SU-DHL-6 (cell line): ENCODE results near the gene SPEG.

Experiments used
- H2AFZ ChIP-seq: fragments of 200-600 bp; sonication (generic); 2 replicates; pipeline ENCODE4 v1.6.1; 2014; ENCODE audit warnings: low read depth, mild to moderate bottlenecking, moderate library complexity, mixed read lengths, antibody characterized with exemption, low read length; ENCODE audit not compliant: severe bottlenecking
- H3F3A ChIP-seq: fragments of 200-600 bp; shearing (Covaris generic); 2 replicates; pipeline ENCODE4 v1.6.0; 2016; ENCODE audit warnings: antibody characterized with exemption, mild to moderate bottlenecking; ENCODE audit not compliant: insufficient read depth
- H3K27ac ChIP-seq: fragments of 200-600 bp; sonication (generic); 2 replicates; pipeline ENCODE4 v1.5.1; 2016; ENCODE audit warnings: low read depth, mild to moderate bottlenecking, low read length, moderate library complexity, mixed read lengths
- H3K27me3 ChIP-seq: fragments of 200-600 bp; sonication (generic), shearing (Covaris generic); 2 replicates; pipeline ENCODE4 v1.6.0; 2014; ENCODE audit warnings: mild to moderate bottlenecking, low read length
- H3K36me3 ChIP-seq: fragments of 200-600 bp; sonication (generic); 2 replicates; pipeline ENCODE4 v1.6.1; 2014; ENCODE audit warnings: mild to moderate bottlenecking, low read length, mixed read lengths
- H3K4me2 ChIP-seq: fragments of 300-600, 200-600 bp; shearing (Covaris generic), sonication (generic); 2 replicates; pipeline ENCODE4 v1.6.0; 2014; ENCODE audit warnings: low read length, low read depth, mild to moderate bottlenecking; ENCODE audit not compliant: poor library complexity, severe bottlenecking
- H3K4me3 ChIP-seq: fragments of 200-600 bp; sonication (generic); 2 replicates; pipeline ENCODE4 v1.5.1; 2014; ENCODE audit warnings: antibody characterized with exemption, low read length, mild to moderate bottlenecking, mixed read lengths; ENCODE audit not compliant: insufficient read depth, poor library complexity, severe bottlenecking
- H3K79me2 ChIP-seq: fragments of 200-600 bp; sonication (generic); 2 replicates; pipeline ENCODE4 v1.6.1; 2014; ENCODE audit warnings: mild to moderate bottlenecking, low read length, moderate library complexity; ENCODE audit not compliant: insufficient read depth
- H3K9ac ChIP-seq: fragments of 200-600 bp; sonication (generic); 2 replicates; pipeline ENCODE4 v1.7.0; 2014; ENCODE audit warnings: mild to moderate bottlenecking, low read length
- H3K9me2 ChIP-seq: fragments of 200-600 bp; sonication (generic); replicated peaks from 2 replicates; pipeline ENCODE4 v1.6.1; 2014; ENCODE audit warnings: low read length; ENCODE audit not compliant: insufficient read depth
- H3K9me3 ChIP-seq: fragments of 200-600 bp; sonication (generic); 2 replicates; pipeline ENCODE4 v1.6.1; 2014; ENCODE audit warnings: low read length, mixed read lengths; ENCODE audit not compliant: insufficient read depth
- H4K20me1 ChIP-seq: fragments of 200-600 bp; sonication (generic); 2 replicates; pipeline ENCODE4 v1.6.1; 2014; ENCODE audit warnings: low read depth, mild to moderate bottlenecking, antibody characterized with exemption, low read length, moderate library complexity, mixed read lengths
- CTCF ChIP-seq: fragments of 200-600 bp; sonication (generic); IDR thresholded peaks from one replicate; pipeline ENCODE4 v1.5.1; 2017; ENCODE audit warnings: antibody characterized with exemption, mild to moderate bottlenecking, low read length, moderate library complexity; ENCODE audit not compliant: insufficient read depth, poor library complexity, severe bottlenecking
- EZH2phosphoT487 ChIP-seq: fragments of 200-600 bp; sonication (generic), shearing (Covaris generic); conservative IDR thresholded peaks from 2 replicates; pipeline ENCODE4 v1.6.1; 2018; ENCODE audit warnings: mild to moderate bottlenecking, antibody characterized with exemption, low read length, moderate library complexity, mixed read lengths

Gene SPEG

DNA sequence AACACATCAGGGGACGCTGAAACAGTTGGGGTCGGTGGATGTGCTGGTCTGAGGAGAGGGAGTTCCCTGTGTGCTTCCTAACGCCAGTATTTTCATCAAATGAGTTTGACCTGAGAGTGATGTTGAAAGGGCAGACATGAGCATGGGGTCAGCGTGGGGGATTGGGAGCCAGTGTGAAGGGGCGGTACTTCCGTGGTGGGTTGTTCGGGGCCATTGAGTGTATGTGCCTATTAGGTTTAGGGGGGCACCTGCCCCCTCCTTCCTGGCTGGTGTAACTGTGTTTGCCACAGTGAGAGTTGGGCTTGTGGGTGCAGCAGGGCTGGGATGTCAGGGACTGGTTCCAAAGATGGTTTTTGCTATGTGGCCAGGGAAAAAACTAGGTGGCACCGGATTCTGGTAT lies 24.4 kb downstream of the SPEG start:
- H3K9me3 ChIP-seq: no peaks in the 10 kb centered on the region
- TF ChIP-seq EZH2phosphoT487 (no peak), CTCF (no peak)
- no peak overlapping the region for H3K4me3 ChIP-seq
- no peak overlapping the region for H3K27ac ChIP-seq
- H3K27me3 ChIP-seq: no peaks in the 10 kb centered on the region
- no peak overlapping the region for H2AFZ ChIP-seq
- H3K36me3 ChIP-seq: no peaks in the 10 kb centered on the region
- H3K79me2 ChIP-seq: no peaks in the 10 kb centered on the region
- no peaks in the 10 kb centered on the region for H3F3A ChIP-seq
- no peaks in the 10 kb centered on the region for H4K20me1 ChIP-seq
- no peak overlapping the region for H3K4me2 ChIP-seq
- H3K9me2 ChIP-seq: no peaks in the 10 kb centered on the region
- no peak overlapping the region for H3K9ac ChIP-seq

GRCh38 chr2:219459460-219460311 lies 25.0 kb downstream of the SPEG start:
- no peak overlapping the region for H3K27ac ChIP-seq
- H2AFZ ChIP-seq: no peak overlapping the region
- no peak for TF ChIP-seq EZH2phosphoT487
- peak; percentile 69 for TF ChIP-seq CTCF
- no peaks in the 10 kb centered on the region for H3K27me3 ChIP-seq
- no peaks in the 10 kb centered on the region for H4K20me1 ChIP-seq
- H3K4me2 ChIP-seq: no peak overlapping the region
- no peaks in the 10 kb centered on the region for H3F3A ChIP-seq
- no peaks in the 10 kb centered on the region for H3K36me3 ChIP-seq
- H3K9me3 ChIP-seq: no peaks in the 10 kb centered on the region
- H3K9ac ChIP-seq: no peak overlapping the region
- H3K9me2 ChIP-seq: no peaks in the 10 kb centered on the region
- no peak overlapping the region for H3K4me3 ChIP-seq
- no peaks in the 10 kb centered on the region for H3K79me2 ChIP-seq

DNA sequence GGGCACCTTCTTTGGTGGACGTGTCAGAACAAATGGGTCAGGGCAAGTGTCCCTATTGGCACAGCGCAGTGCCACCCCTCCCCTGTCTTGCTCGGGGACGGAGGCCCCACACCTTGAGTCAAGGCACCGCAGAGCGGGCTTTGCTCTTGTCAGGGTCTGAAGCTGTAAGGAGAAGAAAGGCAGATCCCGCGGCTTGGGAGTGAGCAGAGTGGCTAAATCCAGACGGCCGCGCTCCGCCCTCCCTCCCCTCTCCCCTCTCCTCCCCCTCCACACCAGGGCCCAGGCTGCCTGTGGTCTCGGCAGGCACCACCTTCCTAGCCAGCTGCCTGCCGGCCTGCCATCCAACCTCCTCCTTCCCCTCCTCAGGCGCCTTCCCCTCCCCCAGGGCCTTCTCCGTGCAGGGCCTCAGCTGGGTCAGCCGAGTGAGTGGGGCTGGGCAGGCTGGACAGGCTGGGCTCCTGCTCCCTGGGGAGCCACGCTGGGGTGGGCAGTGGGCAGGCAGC lies 25.8 kb downstream of the SPEG start:
- H3K9ac ChIP-seq: no peak overlapping the region
- no peaks in the 10 kb centered on the region for H3K27me3 ChIP-seq
- no peak overlapping the region for H3K27ac ChIP-seq
- no peak overlapping the region for H2AFZ ChIP-seq
- no peaks in the 10 kb centered on the region for H3K9me3 ChIP-seq
- no peaks in the 10 kb centered on the region for H3K79me2 ChIP-seq
- H3F3A ChIP-seq: no peaks in the 10 kb centered on the region
- no peaks in the 10 kb centered on the region for H3K36me3 ChIP-seq
- no peaks in the 10 kb centered on the region for H4K20me1 ChIP-seq
- H3K9me2 ChIP-seq: no peaks in the 10 kb centered on the region
- no peak overlapping the region for H3K4me2 ChIP-seq
- H3K4me3 ChIP-seq: no peak overlapping the region
- TF ChIP-seq CTCF (no peak), EZH2phosphoT487 (no peak)
